Left ventricle myocardium superior (tissue), 1 donor: ENCODE measurements around the gene P3H1. TPM values are rescaled to one million over a fixed set of nuclear protein-coding genes. Genes with fewer than 3 reads are reported as not detected.
"Not testable (repeated sequence)": the region's sequence is repeated elsewhere in the genome, so short reads cannot be mapped to it uniquely, and the experiment has no call there.

ENCODE experiments used
- ATAC-seq: fragments of 200-7000 bp; cut with Tn5 transposase; one replicate; pipeline ENCODE4 v1.9.1; 2020; ENCODE audit warnings: mild to moderate bottlenecking, moderate library complexity
- DNase-seq: peaks from one replicate; pipeline ENCODE4 v3.0.0-alpha.2; 2020
- intact Hi-C: fragments of 100-400 bp; cut with micrococcal nuclease; formaldehyde crosslinking; loops from one replicate; pipeline ENCODE4 v1.11.0; 2022
- total RNA-seq: library from RNA; stranded (reverse); fragmentation: NEBNext Ultra II Directional; extraction: Animal tissue kit (Norgen Biotek cat#: 25700); gene quantifications from one replicate; pipeline ENCODE4 v1.2.1, GENCODE V29; 2021
- donor health status: DM: no; HTN: yes; CAD: no; lungs with severe emphysema.

The P3H1 gene
- total RNA-seq, 1 donor from 2014 or later = 6.2 TPM

DNA sequence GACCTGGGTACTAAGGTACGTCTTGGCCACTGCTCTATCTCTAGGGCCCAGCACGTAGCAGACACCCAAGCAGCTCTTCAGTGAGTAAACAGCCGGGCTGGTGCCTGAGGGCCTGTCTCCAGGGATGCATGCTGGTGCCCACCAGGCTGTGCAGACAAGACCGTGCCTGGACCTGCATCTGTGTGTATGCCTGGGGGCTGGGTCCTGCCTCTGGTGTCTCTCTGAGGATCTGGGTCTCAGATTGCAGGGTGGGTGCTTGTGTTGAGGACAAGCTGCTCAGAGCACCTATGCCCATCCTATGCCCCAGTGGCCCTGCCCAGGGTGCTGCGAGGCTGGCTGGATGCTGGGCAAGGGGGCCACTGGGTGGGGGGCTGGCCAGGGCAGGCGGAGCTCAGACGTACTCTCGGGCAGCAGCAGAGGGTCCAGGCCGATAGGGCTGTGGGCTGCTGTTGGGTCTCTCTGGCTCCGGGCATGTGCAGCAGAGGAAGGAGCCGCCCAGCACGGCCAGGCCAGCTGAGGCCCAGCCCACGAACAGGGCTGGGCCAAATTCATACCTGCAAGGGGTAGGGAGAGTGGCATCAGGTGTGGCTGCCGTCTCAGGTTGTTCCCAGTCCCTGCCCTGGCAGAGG lies 31.2 kb downstream of the P3H1 start:
- intact Hi-C loops = no loop called here
- ATAC-seq (no peak), DNase-seq (no peak)

DNA sequence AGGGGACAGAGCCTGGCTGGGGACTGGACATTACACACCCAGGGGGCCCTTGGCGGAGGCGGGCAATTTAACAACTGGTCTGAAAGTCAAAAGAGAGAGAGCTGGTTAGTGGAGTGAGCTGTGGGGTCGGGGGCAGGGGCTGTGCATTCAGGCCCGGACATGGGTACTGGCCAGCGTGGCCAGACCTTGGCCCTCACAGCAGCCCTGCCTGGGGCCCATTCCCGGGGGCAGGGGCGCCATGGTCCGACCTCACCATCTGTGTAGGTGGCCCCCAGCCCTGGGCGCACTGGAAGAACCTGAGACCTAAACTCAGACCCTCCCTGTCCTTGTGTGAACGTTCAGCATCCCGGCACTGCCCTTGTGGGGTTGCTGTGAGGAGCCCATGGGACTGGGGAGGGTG lies 31.8 kb downstream of the P3H1 start:
- ATAC-seq (no peak), DNase-seq (no peak)
- intact Hi-C loops = no loop called here

DNA sequence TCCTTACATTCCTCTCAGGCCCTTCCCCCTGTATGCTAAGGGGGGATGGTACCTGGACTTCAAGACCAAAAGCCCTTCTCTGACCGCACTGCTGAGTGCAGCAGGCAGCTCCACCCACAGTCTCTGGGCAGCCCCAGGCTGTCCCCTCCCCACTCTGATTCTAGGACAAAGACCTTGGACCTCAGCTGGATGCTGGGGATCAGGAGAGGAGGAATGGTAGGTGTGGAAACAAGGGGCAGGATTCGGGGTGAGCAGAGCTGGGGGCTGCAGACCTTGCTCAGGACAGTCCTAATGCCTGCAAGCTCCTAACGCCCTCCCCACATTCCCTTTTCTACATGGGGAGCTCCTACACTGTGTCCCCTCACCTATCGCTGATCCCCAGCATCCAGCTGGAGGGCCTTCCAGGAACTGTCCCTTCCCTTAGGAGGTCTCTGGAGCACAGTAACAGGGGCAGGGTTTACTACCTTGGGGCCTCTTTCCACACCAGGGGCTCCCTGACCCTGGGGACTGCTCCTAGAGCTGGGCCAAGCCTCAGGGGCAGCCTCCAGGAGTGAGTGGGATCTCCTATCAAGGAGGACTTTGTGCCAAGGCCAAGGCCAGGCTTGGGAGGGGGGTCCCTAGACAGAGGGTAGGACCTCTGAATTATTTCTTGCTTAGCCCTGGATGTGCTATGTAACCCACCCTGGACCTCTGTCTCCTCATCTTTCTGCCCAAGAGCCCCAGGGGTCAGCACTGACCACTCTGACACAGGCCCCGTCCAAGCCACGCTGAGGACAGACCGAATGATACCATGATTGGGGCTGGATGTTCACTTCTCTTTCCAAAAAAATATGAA lies 32.4 kb downstream of the P3H1 start:
- DNase-seq (no peak), ATAC-seq (no peak)
- intact Hi-C loops = no loop called here

DNA sequence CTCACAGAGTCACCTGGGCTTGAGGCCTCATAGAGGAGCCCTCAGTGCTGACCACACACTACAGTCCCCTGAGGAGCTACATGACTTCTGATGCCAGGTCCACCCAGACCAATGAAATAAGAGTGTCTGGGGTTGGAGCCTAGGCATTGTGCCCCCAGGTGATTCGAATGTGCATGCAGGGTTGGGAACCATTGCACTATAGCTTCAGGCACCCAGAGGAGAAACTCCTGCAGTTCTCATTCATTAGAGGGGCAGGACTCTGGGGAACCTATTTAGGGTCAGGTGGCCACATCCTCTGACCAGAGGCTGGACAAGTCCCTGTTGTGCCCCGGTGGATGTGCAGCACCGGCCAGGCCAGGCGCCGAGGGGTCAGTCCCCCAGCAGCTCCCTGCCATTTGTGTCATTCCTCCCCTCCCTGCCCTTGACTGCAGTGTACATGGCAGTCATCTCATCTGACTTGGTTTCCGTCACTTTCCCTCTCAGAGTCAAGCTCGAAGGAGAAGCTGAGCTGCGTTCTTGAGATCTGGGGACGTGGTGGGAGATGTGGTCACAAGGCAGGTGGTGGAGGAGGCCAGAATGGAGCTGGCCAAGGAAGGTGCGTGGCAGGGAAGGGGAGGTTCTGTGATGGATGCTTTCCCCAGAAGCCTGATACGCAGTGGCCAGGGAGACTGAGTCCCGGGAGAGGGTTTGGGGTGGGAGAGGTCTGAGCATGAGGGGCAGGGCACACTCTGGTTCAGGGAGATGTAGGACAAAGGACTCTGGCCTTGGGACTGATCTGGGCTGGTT lies 33.2 kb downstream of the P3H1 start:
- no peak for DNase-seq
- ATAC-seq = no peak
- intact Hi-C loops = no loop called here

DNA sequence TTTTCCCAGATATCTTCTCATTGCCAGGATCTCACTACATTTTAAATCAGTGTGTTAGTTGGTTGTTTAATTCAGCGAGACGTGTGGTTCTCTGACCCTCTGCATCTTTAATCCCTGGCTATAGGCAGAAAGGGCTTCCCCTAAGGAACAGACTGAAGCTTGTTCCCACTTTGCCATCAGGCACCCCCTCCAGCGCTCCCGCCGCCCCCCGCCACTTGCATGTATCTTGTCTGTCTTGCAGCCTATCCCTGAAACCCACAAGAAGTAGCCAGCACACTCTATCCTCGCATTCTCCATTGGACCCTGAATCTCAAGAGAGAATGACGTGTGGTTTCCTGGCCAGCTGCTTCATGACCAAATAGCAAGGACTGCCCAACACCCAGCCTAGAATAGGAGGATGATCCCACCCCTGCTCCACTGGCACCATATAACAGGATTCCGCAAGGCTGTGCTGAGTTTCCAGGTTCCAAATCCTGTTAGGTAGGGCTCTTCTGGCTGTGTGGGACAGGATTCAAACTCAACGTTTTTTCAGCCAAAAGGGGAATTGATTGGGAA lies 34.6 kb downstream of the P3H1 start:
- intact Hi-C loops = no loop called here
- DNase-seq = no peak
- ATAC-seq = no peak

DNA sequence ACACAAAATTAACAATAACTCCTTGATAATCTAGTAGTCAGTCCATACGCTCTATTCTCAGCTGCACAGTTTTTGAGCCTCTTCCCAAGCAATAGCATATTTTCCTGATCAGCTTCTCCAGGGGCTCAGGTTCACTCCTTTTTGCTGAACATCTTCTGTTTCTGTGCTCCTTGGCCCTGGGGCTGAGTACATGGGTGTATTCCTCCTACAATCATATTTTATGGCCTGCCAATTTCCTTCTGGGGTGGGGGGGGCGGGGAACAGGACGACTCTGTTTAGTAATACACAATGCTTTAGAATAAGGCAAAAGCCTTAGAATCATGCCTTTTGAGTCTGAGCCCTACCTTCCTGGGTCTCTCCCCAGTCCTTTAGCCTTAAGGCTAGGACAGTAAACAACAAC lies 35.2 kb downstream of the P3H1 start:
- intact Hi-C loops = no loop called here
- ATAC-seq (no peak), DNase-seq (no peak)

DNA sequence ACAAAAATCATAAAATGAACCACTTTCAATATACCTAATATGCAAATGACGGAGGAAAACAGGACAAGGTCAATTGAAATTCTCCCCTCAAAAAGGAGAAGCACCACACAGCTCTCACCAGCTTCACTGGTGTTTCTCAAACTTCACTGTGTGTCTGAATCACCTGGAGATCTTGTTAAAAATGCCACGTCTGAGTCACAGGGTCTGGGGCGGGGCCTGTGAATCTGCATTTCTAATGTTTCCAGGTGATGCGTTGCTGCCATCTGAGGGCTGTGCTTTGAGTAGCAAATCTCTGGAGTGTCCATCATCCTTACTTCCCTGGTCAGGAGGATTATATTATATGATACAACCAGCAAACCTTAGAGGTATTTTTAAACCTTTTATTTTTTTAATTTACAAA lies 35.8 kb downstream of the P3H1 start:
- intact Hi-C loops = no loop called here
- ATAC-seq (no peak), DNase-seq (no peak)

DNA sequence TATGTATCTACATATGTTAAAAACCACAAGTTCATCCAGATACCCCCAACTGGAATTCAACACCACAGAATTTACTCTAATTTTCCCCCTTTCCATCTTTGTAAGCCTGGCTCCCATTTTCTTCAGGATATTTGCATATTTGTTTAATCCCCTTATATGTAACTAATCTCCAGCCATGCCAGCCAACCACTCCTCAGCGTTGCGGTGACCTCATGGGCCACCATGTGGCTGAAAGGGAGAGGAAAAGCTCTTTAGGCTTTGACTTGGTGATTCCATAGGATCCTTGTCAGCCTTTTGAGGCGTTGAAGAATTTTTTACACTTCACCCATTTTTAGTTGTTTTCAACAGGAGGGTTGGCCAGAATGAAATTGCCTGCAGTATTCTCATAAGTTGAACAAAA lies 36.8 kb downstream of the P3H1 start:
- intact Hi-C loops = no loop called here
- no peak for ATAC-seq
- DNase-seq = no peak

DNA sequence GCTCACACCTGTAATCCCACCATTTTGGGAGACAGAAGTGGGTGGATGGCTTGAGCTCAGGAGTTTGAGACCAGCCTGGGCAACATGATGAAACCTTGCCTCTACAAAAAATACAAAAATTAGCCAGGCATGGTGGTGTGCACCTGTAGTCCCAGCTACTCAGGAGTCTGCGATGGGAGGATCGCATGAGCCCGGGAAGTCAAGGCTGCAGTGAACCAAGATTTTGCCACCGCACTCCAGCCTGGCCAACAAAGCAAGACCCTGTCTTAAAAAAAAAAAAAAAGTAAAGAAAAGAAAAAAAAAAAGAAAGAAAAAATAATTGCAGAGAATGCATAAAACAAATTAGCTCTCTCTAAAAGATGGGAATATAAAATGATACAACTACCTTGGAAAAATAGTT lies 41.0 kb downstream of the P3H1 start:
- DNase-seq, intact Hi-C loops, ATAC-seq: not testable (repeated sequence)

DNA sequence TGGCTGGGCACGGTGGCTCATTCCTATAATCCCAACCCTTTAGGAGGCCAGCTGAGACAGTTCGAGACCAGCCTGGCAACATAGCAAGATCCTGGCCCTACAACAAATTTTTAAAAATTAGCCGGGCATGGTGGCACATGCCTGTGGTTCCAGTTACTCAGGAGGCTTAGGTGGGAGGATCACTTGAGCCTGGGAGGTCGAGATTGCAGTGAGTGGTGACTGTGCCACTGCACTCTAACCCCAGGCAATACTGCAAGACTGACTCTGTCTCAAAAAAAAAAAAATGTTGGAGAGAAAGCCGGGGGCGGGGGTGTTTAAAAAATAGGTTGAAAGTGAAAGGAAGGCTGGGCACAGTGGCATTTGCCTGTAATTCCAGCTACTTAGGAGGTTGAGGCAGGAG lies 43.3 kb downstream of the P3H1 start:
- ATAC-seq (no peak), DNase-seq (no peak)
- intact Hi-C loops = no loop called here

DNA sequence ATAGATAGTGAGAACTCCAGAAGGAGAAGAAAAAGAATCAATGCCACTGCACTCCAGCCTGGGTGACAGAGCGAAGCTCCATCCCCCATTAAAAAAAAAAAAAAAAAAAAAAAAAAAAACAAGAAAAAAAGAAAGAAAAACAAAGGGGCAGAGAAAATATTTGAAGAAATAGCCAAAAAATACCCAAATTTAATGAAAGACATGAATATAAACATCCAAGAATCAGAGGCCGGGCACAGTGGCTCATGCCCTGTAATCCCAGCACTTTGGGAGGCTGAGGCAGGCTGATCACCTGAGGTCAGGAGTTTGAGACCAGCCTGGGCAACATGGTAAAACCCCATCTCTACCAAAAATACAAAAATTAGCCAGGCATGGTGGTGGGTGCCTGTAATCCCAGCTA lies 44.4 kb downstream of the P3H1 start:
- ATAC-seq, DNase-seq, intact Hi-C loops: not testable (repeated sequence)

DNA sequence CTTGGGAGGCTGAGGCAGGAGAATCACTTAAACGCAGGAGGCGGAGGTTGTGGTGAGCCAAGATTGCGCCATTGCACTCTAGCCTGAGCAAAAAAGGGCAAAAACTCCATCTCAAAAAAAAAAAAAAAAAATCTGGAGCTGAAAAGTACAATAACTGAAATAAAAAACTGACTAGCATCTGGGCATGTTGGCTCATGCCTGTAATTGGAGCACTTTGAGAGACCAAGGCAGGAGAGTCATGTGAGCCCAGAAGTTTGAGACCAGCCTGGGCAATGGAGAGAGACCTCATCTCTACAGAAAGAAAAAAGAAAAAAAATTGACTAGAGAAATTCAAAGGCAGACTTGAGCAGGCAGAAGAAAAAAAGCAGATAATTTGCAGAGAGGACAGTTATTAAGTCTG lies 44.9 kb downstream of the P3H1 start:
- intact Hi-C loops = no loop called here
- DNase-seq (no peak), ATAC-seq (no peak)

DNA sequence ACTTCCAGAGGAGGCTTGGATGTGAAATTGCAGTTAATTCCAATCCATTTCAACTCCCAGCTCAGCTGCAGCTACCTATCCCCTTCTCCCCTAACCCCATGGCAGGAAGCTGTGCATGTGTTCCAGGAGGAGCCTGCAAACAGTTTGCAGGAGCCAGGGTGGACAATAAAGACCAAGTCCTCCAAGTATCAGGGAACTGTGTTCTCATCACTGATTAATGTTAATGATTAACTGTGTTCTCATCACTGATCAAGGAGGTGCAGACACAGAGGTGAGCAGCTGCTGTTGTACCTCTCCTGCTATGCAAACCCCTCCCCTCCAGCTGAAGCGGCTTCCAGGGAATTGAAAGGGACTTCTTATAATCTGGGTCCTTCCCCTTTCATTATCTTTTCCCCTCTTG lies 46.0 kb downstream of the P3H1 start:
- DNase-seq (no peak), ATAC-seq (no peak)
- intact Hi-C loops = no loop called here

DNA sequence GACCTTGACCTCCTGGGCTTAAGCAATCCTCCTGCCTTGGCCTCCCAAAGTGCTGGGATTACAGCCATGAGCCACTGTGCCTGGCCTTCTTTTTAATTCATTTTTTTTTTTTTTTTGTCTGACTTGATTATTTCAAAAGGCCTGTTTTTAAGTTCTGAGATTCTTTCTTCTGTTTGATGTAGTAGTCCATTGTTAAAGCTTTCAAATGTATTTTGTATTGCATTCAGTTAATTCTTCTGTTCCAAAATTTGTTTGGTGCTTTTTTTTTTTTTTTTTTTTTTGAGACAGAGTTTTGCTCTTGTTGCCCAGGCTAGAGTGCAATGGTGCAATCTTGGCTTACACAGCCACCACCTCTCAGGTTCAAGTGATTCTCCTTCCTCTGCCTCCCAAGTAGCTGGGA lies 52.4 kb downstream of the P3H1 start:
- ATAC-seq, intact Hi-C loops: not testable (repeated sequence)

DNA sequence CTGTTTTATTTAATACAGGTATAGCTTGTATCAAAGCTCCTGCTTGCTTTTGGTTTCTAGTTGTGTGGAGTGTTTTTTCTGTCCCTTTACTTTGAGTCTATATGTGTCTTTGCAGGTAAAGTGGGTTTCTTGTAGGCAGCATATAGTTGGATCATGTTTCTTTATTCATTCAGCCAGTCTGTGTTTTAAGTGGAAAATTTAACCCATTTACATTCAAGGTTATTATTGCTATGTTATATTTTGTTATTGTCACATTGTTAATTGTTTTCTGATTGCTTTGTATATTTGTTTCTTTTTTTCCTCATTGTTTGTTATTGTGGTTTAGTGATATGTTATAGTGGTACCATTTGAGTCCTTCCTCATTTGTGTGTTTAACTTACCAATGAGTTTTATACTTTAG lies 53.5 kb downstream of the P3H1 start:
- intact Hi-C loops = no loop called here
- ATAC-seq = no peak
- no peak for DNase-seq

More for the DNA sequence above, 52.4 kb downstream of the P3H1 start:
- DNase-seq = not testable (repeated sequence)

DNA sequence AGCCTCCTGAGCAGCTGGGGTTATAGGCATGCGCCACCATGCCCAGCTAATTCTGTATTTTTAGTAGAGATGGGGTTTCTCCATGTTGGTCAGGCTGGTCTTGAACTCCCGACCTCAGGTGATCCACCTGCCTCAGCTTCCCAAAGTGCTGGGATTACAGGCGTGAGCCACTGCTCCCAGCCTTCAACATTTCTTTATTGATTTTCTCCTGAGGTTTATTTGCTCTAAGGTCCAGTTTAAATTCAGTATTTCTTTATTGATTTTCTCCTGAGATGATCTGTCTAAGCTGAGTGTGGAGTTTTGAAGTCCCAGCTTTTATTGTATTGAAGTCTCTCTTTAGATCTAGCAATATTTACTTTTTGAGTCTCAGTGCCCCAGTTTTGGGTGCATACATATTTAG lies 54.0 kb downstream of the P3H1 start:
- ATAC-seq, DNase-seq, intact Hi-C loops: not testable (repeated sequence)

DNA sequence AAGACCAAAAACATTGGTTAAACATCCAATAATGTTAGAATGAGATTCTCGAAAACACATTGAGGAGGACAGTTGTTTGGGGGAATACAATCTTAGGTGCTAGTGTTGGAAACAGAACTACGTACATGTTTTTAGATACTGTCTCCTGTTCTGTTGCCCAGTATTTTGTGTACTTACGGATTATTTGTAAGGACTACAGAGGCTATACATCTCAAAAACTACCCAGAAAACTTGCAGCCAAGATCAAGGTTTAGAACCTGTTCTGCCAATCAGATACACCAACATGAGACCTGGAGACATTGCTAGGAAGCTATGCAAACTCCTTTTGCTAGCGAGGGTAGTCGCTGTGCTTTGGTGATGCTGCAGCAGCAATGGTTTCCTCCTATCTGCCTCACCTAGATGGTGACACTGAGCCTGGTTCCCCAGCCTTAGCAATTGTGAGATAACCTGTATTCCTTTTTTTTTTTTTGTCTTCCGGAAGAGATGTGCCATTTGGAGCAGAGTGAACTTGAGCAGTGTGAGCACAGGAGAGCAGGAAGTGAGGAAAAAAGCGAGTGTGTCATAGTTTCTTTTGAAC lies 62.9 kb downstream of the P3H1 start:
- intact Hi-C loops = no loop called here
- no peak for ATAC-seq
- DNase-seq = no peak

DNA sequence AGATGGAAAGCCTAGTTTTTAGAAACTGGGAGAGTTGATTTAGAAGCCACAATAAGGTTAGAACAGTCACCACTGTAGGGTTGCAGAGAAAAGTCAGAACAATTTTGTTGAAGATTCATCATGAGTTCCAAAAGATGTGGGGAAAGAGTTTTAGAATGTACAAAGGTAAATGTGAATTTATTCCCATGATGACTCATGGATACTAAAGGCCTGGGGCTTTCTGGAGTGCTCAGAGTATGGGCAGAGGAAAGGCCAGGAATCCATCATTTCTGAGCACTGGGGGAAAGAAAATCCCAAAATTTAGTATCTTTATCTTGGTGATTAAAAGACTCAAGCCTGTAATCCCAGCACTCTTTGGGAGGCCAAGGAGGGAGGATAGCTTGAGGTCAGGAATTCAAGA lies 66.8 kb downstream of the P3H1 start:
- no peak for DNase-seq
- intact Hi-C loops = no loop called here
- ATAC-seq = no peak

DNA sequence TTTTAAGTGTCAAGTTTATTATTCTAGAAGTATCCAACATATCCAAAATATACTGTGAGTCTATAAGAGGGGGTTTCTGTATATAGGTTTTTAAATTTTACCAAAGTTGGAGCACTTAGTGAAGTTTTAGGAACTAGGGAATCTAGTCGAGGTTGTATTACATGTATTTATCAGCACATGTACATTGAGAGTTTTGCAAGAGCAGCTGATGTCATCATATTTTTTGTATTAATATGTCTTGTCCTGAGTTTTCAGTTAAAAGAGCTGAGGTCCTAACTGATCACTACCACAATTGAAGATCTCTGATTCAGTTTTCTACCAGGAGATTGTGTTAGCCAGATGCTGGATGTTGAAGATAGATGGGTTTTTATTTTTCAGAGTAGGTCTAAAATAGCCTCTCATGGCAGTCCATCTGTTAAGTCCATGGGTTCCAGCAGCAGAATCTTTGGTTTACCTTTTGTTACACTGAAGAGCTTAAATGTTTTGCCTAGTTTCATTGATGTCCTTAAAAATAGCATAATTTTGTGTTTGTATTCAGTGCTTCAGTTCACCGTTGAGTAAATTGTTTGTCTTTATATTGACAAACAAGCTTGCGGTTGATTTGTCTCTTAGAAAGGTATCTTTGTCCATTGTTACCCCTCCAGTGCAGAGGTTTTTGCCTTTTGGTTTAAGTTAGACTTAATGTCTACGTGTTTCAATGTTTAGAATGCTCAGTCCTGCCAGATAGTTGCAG lies 68.6 kb downstream of the P3H1 start:
- intact Hi-C loops = no loop called here
- DNase-seq (no peak), ATAC-seq (no peak)
